Measurements from ENCODE around the gene MGAT4C.
"Not testable (repeated sequence)": the region's sequence is repeated elsewhere in the genome, so short reads cannot be mapped to it uniquely, and the experiment has no call there.

Gene MGAT4C

DNA sequence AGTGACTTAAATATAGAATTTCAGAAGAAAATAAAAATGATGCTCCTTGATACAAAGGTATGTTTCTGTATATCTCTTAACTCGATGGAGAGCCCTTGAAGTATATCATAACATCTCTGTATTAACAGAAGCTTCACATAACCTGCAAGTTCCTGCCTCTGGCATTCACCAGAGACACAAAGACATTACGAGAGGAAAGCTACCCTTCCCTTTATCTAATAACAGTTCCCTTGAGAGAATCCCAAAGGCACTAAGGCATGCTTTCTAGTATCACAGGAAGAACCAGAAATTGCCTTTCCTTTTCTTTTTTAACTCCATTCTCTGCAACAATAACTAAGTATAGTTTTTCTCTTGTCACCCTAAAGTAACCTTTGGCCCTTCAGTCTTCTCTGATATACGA lies 164.5 kb downstream of the MGAT4C start:
- no peak for DNase-seq (ENCODE audit: low spot score in 2 of 2)
- Mint-ChIP-seq H3K4me3 (no peak overlapping the region), H3K9me3 (peaks cover 24% of the 10 kb centered on the region), H3K27ac (ENCODE audit: low read depth) (no peak overlapping the region), H3K36me3 (ENCODE audit: insufficient read depth) (no peaks in the 10 kb centered on the region), H3K4me1 (no peaks in the 10 kb centered on the region), H3K27me3 (no peaks in the 10 kb centered on the region)
- ATAC-seq (replicated peaks; ENCODE audit: extremely low read depth, poor library complexity, severe bottlenecking) = no peak

- DNase-seq (ENCODE audit: low spot score in 2 of 2) = no peak
- H3K27me3 Mint-ChIP-seq = no peaks in the 10 kb centered on the region
- peaks cover 30% of the 10 kb centered on the region for H3K9me3 Mint-ChIP-seq
- H3K36me3 Mint-ChIP-seq (ENCODE audit: insufficient read depth) = no peaks in the 10 kb centered on the region
- no peak for ATAC-seq (replicated peaks; ENCODE audit: extremely low read depth, poor library complexity, severe bottlenecking)
- H3K4me1 Mint-ChIP-seq = no peaks in the 10 kb centered on the region
- H3K4me3 Mint-ChIP-seq = no peak overlapping the region
- H3K27ac Mint-ChIP-seq (ENCODE audit: low read depth) = no peak overlapping the region
These were observed 174.3 kb downstream of the MGAT4C start for GRCh38 chr12:86081843-86082242.

- not testable (repeated sequence) for H3K4me1 Mint-ChIP-seq; H3K27me3 Mint-ChIP-seq; H3K27ac Mint-ChIP-seq (ENCODE audit: low read depth); ATAC-seq (replicated peaks; ENCODE audit: extremely low read depth, poor library complexity, severe bottlenecking); H3K4me3 Mint-ChIP-seq; DNase-seq (ENCODE audit: low spot score in 2 of 2); H3K36me3 Mint-ChIP-seq (ENCODE audit: insufficient read depth)
- H3K9me3 Mint-ChIP-seq = peaks cover 19% of the 10 kb centered on the region
These were observed 197.1 kb downstream of the MGAT4C start for GRCh38 chr12:86059052-86059451.

- DNase-seq (ENCODE audit: low spot score in 2 of 2) (no peak), ATAC-seq (replicated peaks; ENCODE audit: extremely low read depth, poor library complexity, severe bottlenecking) (no peak)
- Mint-ChIP-seq H3K36me3 (ENCODE audit: insufficient read depth) (no peaks in the 10 kb centered on the region), H3K27me3 (no peaks in the 10 kb centered on the region), H3K9me3 (peaks cover 19% of the 10 kb centered on the region), H3K4me1 (no peaks in the 10 kb centered on the region), H3K4me3 (no peak overlapping the region), H3K27ac (ENCODE audit: low read depth) (no peak overlapping the region)
These were observed 198.9 kb downstream of the MGAT4C start for GRCh38 chr12:86057092-86057845.

DNA sequence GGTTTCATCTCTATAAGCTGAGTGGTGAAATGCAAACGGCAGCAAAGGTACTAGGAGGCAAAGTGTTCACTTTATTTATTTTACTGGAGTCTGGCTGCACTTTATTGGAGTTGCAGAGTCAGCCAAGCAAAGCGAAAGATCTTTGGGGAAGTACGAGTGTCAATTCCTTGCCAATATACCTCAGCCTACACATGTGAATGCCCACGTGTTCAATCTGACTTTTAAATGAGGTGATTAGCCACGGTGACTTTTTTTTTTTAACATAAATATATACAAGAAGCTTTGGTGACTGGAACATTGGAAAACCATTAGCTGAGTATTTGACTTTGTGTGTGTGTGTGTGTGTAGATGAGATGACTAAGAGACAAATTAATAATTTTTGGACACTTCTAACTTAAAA lies 203.3 kb downstream of the MGAT4C start:
- Mint-ChIP-seq H3K27ac (ENCODE audit: low read depth) (no peak overlapping the region), H3K36me3 (ENCODE audit: insufficient read depth) (no peaks in the 10 kb centered on the region), H3K27me3 (no peaks in the 10 kb centered on the region), H3K4me3 (no peak overlapping the region), H3K9me3 (peaks cover 24% of the 10 kb centered on the region), H3K4me1 (no peaks in the 10 kb centered on the region)
- no peak for ATAC-seq (replicated peaks; ENCODE audit: extremely low read depth, poor library complexity, severe bottlenecking)
- DNase-seq (ENCODE audit: low spot score in 2 of 2) = no peak

DNA sequence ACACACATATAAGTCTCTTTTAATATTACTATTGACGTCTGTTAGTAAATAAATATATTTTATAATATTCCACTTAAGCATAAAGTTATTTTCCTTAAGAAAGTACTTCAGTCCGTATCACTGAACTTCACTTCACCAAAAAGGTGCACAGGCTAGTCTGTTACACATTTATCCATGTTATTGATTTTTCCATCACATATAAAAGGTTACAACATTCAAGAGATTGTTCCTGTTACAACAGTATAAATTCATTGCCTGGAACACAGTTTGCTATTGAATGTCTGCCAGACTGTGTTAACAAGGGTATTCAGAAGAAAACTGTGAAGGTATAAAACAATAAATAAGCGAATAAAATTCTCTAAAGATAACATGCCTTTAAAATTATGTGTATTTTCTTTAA lies 206.2 kb downstream of the MGAT4C start:
- Mint-ChIP-seq H3K9me3 (peaks cover 32% of the 10 kb centered on the region), H3K4me1 (no peaks in the 10 kb centered on the region), H3K27me3 (no peaks in the 10 kb centered on the region), H3K4me3 (no peak overlapping the region), H3K27ac (ENCODE audit: low read depth) (no peak overlapping the region), H3K36me3 (ENCODE audit: insufficient read depth) (no peaks in the 10 kb centered on the region)
- ATAC-seq (replicated peaks; ENCODE audit: extremely low read depth, poor library complexity, severe bottlenecking) (no peak), DNase-seq (ENCODE audit: low spot score in 2 of 2) (no peak)

DNA sequence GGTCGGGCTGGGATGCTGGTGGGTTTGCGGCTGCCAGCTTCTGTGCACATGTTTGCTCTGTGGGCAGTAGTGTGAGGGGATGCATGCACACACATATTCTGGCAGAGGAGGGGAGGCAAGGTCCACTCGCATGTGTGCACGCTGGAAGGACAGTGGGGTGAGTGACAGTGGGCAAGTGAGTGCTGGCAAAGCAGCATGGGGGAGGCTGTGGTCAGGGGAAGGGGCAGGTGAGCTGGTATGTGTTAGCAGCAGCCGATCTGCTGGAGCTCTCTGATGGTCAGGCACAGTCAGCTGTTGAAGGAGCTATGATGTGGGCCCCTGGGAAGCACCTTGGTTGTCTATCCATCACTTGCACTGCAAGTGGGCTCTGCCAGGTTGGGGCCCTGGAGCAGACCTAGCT lies 211.8 kb downstream of the MGAT4C start:
- Mint-ChIP-seq H3K27me3 (no peaks in the 10 kb centered on the region), H3K4me3 (no peak overlapping the region), H3K27ac (ENCODE audit: low read depth) (no peak overlapping the region), H3K9me3 (peaks cover 49% of the 10 kb centered on the region), H3K4me1 (no peaks in the 10 kb centered on the region), H3K36me3 (ENCODE audit: insufficient read depth) (no peaks in the 10 kb centered on the region)
- ATAC-seq (replicated peaks; ENCODE audit: extremely low read depth, poor library complexity, severe bottlenecking) = no peak
- no peak for DNase-seq (ENCODE audit: low spot score in 2 of 2)

- peaks cover 58% of the 10 kb centered on the region for H3K9me3 Mint-ChIP-seq
- DNase-seq (ENCODE audit: low spot score in 2 of 2) (no peak), ATAC-seq (replicated peaks; ENCODE audit: extremely low read depth, poor library complexity, severe bottlenecking) (no peak)
- H3K4me3 Mint-ChIP-seq = no peak overlapping the region
- no peaks in the 10 kb centered on the region for H3K27me3 Mint-ChIP-seq
- H3K27ac Mint-ChIP-seq (ENCODE audit: low read depth) = no peak overlapping the region
- H3K36me3 Mint-ChIP-seq (ENCODE audit: insufficient read depth) = peaks cover 2% of the 10 kb centered on the region
- no peaks in the 10 kb centered on the region for H3K4me1 Mint-ChIP-seq
These were observed 214.1 kb downstream of the MGAT4C start for GRCh38 chr12:86042062-86042461.

GRCh38 chr12:86018361-86018760 lies 237.8 kb downstream of the MGAT4C start:
- Mint-ChIP-seq H3K4me1 (no peaks in the 10 kb centered on the region), H3K4me3 (no peak overlapping the region), H3K27me3 (no peaks in the 10 kb centered on the region), H3K36me3 (ENCODE audit: insufficient read depth) (no peaks in the 10 kb centered on the region), H3K9me3 (peaks cover 12% of the 10 kb centered on the region), H3K27ac (ENCODE audit: low read depth) (no peak overlapping the region)
- DNase-seq (ENCODE audit: low spot score in 2 of 2) (no peak), ATAC-seq (replicated peaks; ENCODE audit: extremely low read depth, poor library complexity, severe bottlenecking) (no peak)

- DNase-seq (ENCODE audit: low spot score in 2 of 2) (no peak), ATAC-seq (replicated peaks; ENCODE audit: extremely low read depth, poor library complexity, severe bottlenecking) (no peak)
- Mint-ChIP-seq H3K9me3 (peaks cover 12% of the 10 kb centered on the region), H3K4me1 (no peaks in the 10 kb centered on the region), H3K36me3 (ENCODE audit: insufficient read depth) (no peaks in the 10 kb centered on the region), H3K27me3 (no peaks in the 10 kb centered on the region), H3K4me3 (no peak overlapping the region), H3K27ac (ENCODE audit: low read depth) (no peak overlapping the region)
These were observed 241.2 kb downstream of the MGAT4C start for GRCh38 chr12:86015026-86015425.

DNA sequence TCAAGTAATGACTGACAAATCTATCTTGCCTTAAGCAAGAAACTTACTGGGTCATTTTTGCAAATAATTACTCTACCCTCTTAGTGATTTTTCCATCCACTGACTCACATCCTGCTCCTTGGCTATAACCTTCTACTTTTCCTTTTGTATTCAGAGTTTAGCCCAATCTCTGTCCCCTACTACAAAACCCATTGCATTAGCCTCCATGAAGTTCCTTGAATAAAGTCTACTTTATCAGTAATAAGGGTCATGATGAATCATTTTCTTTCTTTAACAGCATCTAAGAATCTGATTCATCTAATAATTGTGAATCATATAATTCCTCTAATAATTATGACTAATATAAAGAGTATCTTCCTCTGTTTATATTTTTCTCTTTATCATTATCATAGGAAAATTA lies 249.5 kb downstream of the MGAT4C start:
- DNase-seq (ENCODE audit: low spot score in 2 of 2) (no peak), ATAC-seq (replicated peaks; ENCODE audit: extremely low read depth, poor library complexity, severe bottlenecking) (no peak)
- no peaks in the 10 kb centered on the region for H3K27me3 Mint-ChIP-seq
- peaks cover 19% of the 10 kb centered on the region for H3K9me3 Mint-ChIP-seq
- H3K4me1 Mint-ChIP-seq = no peaks in the 10 kb centered on the region
- no peaks in the 10 kb centered on the region for H3K36me3 Mint-ChIP-seq (ENCODE audit: insufficient read depth)
- no peak overlapping the region for H3K4me3 Mint-ChIP-seq
- no peak overlapping the region for H3K27ac Mint-ChIP-seq (ENCODE audit: low read depth)

DNA sequence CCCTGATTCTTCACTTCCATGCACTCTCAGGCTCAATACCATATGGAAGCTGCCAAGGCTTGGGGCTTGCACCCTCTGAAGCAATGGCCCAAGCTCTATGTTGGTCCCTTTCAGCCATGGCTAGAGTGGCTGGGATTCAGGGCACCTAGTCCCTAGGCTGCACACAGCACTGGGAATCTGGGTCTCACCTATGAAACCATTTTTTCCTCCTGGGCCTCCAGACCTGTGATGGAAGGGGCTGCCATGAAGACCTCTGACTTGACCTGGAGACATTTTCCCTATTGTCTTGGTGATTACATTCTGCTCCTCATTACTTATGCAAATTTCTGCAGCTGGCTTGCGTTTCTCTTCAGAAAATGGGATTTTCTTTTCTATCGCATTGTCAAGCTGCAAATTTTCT lies 258.1 kb downstream of the MGAT4C start:
- Mint-ChIP-seq H3K4me3 (no peak overlapping the region), H3K27me3 (no peaks in the 10 kb centered on the region), H3K27ac (ENCODE audit: low read depth) (no peak overlapping the region), H3K4me1 (no peaks in the 10 kb centered on the region), H3K9me3 (peaks cover 34% of the 10 kb centered on the region), H3K36me3 (ENCODE audit: insufficient read depth) (no peaks in the 10 kb centered on the region)
- no peak for DNase-seq (ENCODE audit: low spot score in 2 of 2)
- no peak for ATAC-seq (replicated peaks; ENCODE audit: extremely low read depth, poor library complexity, severe bottlenecking)

DNA sequence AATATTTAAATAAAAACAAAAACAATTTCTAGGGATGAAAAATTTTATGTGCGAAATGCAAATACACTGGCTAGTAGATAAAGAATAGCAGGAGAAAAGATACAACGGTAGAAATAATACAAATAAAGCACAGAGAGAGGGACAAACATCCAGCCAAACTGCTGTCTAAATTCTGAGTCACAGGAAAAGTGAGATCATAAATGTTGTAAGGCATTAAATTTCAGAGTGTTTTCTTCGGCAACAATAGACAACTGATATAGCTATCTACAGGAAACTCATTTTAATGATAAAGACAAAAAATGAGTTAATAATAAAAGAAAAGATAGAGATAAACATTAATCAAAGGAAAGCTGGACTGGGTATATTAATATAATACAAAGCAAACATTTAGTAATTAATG lies 259.9 kb downstream of the MGAT4C start:
- peaks cover 33% of the 10 kb centered on the region for H3K9me3 Mint-ChIP-seq
- no peaks in the 10 kb centered on the region for H3K4me1 Mint-ChIP-seq
- no peaks in the 10 kb centered on the region for H3K27me3 Mint-ChIP-seq
- ATAC-seq (replicated peaks; ENCODE audit: extremely low read depth, poor library complexity, severe bottlenecking) = no peak
- no peaks in the 10 kb centered on the region for H3K36me3 Mint-ChIP-seq (ENCODE audit: insufficient read depth)
- DNase-seq (ENCODE audit: low spot score in 2 of 2) = no peak
- H3K27ac Mint-ChIP-seq (ENCODE audit: low read depth) = no peak overlapping the region
- no peak overlapping the region for H3K4me3 Mint-ChIP-seq
